GM20000 (cell line): ENCODE data around the gene PBRM1.

Experiments used
- DNase-seq: peaks from one replicate; pipeline ENCODE4 v3.0.0; 2012; ENCODE audit warnings: low spot score
- CTCF ChIP-seq: IDR thresholded peaks from 2 replicates; pipeline ENCODE4 v1.5.1; 2012; ENCODE audit warnings: mild to moderate bottlenecking, control low read depth; ENCODE audit errors: extremely low read depth, missing control alignments

The PBRM1 gene

DNA sequence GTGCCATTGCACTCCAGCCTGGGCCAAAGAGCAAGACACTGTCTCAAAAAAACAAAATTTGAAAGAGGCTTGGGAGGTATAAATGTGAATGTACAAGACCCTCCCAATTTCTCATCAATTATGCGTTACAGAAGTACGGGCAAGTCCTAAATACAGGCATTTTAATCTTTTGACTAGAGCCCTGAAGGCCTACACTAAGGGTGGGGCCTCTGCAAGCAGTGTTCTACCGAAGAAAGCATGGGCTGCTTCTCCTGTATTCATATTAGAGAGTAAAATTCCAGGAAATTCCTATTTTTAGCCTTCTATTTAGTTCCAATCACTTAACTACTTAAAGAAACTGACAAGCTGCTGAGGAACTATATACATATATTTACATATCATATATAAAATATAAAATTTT lies 25.7 kb downstream of the PBRM1 start:
- TF ChIP-seq CTCF: no peak
- no peak for DNase-seq

DNA sequence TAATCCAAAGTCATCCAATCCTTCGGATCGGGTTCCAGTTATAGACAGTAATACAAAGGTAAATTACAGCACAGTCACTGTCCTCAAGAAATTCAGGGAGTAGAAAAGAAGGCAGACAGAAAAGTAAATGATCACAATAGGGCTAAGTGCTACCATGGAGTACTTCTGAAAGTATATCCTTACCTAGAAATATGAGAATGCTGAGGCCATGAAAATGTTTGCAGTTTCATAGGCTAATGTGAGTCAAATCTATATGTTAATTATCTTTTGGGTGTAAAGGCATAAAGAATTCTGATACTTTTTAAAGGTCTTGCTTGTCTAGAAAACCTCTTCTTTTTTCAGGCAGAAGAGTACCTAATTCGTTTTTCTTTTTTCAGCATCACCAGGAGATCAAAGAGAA lies 29.8 kb downstream of the PBRM1 start:
- DNase-seq: no peak
- TF ChIP-seq CTCF: no peak

DNA sequence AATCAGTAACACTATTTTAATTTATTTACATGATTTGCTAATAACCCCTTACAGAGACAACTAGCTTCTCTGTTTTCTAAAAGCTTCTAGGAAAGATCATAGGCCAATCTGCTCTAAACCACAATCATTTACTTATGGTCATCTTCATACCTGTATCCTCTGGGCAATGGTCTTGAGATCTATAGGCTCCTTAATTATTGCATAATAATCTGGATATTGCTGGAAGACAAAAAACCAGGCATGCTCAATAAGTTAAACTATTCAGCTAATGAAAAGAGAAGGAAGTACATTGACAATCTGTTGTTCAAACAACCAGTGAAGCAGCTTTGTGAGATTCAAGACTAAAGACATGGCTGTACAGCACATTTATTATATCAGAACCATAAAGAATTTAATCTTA lies 34.1 kb downstream of the PBRM1 start:
- TF ChIP-seq CTCF: no peak

GRCh38 chr3:52650439-52650838 lies 35.3 kb downstream of the PBRM1 start:
- DNase-seq: no peak
- no peak for TF ChIP-seq CTCF

More for the DNA sequence above, 34.1 kb downstream of the PBRM1 start:
- DNase-seq: no peak

- DNase-seq: no peak
- no peak for TF ChIP-seq CTCF
Observed at GRCh38 chr3:52649461-52650210, 36.1 kb downstream of the PBRM1 start.

- no peak for TF ChIP-seq CTCF
- no peak for DNase-seq
Observed at GRCh38 chr3:52645549-52645948, 40.2 kb downstream of the PBRM1 start.

GRCh38 chr3:52636673-52637072 lies 49.0 kb downstream of the PBRM1 start:
- no peak for DNase-seq
- no peak for TF ChIP-seq CTCF
